OCI-LY7 (cell line): ENCODE data around the gene ATP11A.

Source experiments
- EZH2phosphoT487 ChIP-seq: fragments of 200-600 bp; sonication (generic); IDR thresholded peaks from 2 replicates; pipeline ENCODE4 v1.6.1; 2018; ENCODE audit warnings: low read depth, borderline replicate concordance, mild to moderate bottlenecking, mixed run types, antibody characterized with exemption, low read length, moderate library complexity, mixed read lengths
- TF ChIP-seq, protein P1 (sequence below): fragments of 200-600 bp; sonication (generic); conservative IDR thresholded peaks from 2 replicates; pipeline ENCODE4 v1.5.1; 2014; ENCODE audit warnings: mild to moderate bottlenecking, antibody characterized with exemption, low read length, moderate library complexity, mixed read lengths

DNA sequence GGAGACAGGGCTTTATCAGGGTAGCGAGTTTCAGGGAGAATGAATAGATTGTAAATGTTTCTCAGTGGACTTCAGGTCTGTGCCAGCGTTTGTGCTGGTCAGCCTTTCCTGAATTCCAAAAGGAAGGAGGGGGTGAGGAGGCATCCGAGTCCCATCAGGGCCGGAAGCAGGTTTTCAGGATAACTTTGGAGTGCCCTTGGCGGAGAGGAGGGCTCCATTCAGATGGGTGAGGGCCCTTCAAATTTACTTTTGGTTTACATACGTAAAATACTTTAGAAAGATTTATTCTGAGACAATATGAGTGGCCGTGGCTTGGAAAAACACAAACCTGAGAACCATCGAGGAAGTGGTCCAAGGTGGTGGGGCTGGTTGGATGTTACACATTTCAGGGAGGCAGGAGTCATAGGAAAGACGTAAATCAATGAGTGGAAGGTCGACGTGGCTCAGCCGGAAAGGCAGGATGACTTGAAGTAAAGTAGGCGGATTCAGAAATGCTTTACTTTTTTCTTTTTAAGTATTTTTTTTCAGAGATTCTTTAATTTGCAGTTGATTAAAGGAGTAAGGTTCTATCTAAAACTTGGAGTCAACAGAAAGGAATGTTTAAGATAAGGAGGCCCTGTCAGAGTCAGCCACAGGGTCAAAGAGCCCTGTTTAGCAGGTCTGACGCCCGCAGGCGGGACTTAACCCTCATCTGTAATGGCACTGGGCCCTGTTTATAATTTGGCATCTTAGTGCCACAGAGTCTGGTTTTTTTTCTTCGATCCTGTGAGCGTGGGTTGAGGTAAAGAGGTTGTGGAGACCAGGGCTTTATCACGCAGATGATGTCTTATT, 32.8 kb downstream of the ATP11A start:
- TF ChIP-seq, protein P1, sequence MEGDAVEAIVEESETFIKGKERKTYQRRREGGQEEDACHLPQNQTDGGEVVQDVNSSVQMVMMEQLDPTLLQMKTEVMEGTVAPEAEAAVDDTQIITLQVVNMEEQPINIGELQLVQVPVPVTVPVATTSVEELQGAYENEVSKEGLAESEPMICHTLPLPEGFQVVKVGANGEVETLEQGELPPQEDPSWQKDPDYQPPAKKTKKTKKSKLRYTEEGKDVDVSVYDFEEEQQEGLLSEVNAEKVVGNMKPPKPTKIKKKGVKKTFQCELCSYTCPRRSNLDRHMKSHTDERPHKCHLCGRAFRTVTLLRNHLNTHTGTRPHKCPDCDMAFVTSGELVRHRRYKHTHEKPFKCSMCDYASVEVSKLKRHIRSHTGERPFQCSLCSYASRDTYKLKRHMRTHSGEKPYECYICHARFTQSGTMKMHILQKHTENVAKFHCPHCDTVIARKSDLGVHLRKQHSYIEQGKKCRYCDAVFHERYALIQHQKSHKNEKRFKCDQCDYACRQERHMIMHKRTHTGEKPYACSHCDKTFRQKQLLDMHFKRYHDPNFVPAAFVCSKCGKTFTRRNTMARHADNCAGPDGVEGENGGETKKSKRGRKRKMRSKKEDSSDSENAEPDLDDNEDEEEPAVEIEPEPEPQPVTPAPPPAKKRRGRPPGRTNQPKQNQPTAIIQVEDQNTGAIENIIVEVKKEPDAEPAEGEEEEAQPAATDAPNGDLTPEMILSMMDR = no peak
- TF ChIP-seq EZH2phosphoT487 = no peak
